SW480 (cell line): Measurements from ENCODE around the gene FADS2.

Source experiments
- DNase-seq: peaks from one replicate; pipeline ENCODE4 v3.0.0-alpha.2; 2016; ENCODE audit warnings: low spot score

FADS2 gene

DNA sequence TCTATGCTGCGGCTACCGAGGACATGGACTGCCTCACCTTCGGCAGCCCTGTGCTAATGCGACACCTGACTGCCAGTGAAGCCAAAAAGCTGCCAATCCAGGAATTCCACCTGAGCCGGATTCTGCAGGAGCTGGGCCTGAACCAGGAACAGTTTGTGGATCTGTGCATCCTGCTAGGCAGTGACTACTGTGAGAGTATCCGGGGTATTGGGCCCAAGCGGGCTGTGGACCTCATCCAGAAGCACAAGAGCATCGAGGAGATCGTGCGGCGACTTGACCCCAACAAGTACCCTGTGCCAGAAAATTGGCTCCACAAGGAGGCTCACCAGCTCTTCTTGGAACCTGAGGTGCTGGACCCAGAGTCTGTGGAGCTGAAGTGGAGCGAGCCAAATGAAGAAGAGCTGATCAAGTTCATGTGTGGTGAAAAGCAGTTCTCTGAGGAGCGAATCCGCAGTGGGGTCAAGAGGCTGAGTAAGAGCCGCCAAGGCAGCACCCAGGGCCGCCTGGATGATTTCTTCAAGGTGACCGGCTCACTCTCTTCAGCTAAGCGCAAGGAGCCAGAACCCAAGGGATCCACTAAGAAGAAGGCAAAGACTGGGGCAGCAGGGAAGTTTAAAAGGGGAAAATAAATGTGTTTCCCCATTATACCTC lies 32.1 kb upstream of the FADS2 start:
- DNase-seq, result no peak

DNA sequence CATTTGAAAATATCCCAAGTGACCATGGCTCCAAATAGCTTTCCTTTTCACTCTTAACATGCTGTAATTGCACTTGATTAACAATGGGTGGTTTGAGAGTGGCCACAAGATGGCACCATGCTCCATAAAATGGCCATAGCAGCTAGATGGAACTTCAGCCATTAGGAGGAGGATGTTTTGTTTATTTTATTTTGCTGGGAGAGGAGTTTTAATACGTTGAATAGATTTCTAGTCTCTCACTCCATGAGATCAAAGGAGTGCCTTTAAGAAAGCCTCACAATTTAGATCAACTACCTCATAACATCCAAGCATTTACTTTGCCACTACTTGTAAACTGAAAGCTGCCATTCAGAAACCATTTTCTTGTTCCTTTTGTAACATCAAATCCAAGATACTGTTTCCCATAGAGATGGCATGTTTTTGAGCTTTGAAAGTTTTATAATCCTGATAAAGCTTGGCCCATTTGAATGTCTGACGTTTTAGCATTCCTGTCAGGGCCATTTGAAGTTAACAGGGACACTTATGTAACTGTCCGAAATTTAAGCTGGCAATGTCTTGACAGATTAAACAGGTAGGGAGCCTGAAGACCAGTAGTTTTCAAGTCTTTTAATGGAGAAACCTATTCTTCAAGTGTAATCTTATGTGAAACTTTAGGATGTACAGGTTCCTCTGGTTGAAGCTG lies 30.7 kb upstream of the FADS2 start:
- DNase-seq, result peak; percentile 76

- no peak for DNase-seq
Observed at GRCh38 chr11:61799665-61800284, 28.3 kb upstream of the FADS2 start.

DNA sequence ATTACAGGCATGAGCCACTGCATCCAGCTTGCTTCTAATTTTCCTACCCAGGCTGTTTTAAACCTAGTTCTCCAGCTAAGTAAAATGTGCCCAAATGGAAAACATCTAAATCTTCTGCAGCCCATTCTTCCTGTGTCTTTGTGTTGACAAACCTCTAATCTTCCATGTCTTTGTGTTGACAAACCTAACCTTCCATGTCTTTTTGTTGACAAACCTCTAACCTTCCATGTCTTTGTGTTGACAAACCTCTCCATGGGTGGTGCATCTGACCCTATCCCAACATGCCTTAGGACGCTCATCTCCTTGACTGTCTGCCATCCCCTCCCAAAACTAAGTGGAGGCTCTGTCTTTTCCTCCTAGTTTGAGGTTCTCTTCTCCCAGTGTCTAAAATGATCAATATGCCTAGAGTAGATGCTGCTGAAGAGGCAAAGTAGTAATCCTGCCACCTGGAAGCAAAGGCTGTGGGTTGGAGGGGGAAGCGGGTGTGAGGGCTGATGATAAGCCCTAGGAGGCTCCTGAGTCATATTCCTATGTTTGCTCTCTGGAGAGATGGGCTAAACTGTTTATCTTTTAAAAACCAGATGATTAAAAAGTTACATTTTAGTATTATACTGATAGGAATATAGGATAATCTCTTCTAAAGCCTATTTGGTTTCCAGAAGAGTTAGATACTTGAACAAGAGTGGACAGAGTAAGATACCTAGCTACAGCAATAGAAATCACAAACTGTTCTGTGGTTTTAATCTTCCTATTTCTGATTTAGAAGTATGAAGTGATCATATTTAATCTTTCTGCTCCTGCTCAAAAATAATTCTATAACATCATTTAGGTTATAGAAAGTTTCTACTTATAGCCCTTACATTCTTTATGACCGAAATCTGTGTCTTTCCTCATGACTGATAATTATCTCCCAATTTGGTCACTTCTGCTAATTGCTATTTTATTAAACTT lies 27.5 kb upstream of the FADS2 start:
- no peak for DNase-seq

DNA sequence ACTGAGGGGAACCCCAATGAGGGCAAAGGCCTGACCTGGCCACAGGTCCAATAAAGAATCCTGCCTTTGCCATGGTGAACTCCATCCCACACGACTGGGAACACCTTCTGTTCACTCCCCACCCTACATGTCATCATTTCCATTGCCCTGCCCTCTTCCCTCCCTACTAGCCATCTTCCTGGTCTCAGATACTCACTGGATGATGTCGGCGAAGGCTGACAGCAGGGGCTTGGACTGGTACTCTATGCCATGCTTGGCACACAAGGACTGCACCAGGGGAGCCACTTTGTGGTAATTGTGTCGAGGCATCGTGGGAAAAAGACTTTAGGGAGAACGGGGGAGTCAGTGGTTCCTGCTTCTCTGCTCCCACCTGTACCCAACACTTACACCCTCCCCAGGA lies 25.5 kb upstream of the FADS2 start:
- DNase-seq, result no peak

- DNase-seq, result no peak
Observed at GRCh38 chr11:61803889-61804647, 24.0 kb upstream of the FADS2 start.

- no peak for DNase-seq
Observed at GRCh38 chr11:61805146-61805545, 23.0 kb upstream of the FADS2 start.

DNA sequence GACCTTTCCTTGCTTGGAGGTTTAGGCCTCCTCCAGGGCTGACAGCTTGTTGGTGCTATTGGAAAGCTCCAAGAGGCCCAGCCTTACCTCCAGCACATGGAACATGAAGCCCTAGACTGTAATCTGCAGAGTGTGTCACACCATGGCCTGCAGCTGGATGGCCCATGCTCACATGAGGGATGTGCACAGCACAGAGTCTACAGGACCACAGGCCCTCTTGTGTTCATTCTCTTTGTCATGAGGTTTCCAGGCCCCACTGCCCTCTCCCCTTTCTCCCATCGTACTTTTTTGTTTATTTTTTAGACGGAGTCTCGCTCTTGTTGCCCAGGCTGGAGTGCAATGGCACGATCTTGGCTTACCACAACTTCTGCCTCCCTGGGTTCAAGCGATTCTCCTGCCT lies 21.3 kb upstream of the FADS2 start:
- DNase-seq, result no peak

GRCh38 chr11:61810671-61811175 lies 17.4 kb upstream of the FADS2 start:
- no peak for DNase-seq

DNA sequence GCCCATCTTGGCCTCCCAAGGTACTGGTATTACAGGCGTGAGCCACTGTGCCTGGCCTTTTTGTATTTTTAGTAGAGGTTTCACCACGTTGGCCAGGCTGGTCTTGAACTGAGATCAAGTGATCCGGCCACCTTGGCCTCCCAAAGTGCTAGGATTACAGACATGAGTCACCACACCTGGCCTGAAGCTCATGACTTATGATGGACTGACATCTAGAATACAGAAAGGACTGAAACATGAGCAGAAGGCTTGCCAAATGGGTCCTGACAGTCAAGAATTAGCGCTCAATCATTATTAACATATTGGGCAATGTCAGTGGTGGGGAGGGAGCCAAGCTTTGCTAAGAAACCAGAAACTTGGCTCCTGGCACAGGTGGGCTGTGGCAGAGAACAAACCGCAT lies 16.3 kb upstream of the FADS2 start:
- DNase-seq, result no peak

DNA sequence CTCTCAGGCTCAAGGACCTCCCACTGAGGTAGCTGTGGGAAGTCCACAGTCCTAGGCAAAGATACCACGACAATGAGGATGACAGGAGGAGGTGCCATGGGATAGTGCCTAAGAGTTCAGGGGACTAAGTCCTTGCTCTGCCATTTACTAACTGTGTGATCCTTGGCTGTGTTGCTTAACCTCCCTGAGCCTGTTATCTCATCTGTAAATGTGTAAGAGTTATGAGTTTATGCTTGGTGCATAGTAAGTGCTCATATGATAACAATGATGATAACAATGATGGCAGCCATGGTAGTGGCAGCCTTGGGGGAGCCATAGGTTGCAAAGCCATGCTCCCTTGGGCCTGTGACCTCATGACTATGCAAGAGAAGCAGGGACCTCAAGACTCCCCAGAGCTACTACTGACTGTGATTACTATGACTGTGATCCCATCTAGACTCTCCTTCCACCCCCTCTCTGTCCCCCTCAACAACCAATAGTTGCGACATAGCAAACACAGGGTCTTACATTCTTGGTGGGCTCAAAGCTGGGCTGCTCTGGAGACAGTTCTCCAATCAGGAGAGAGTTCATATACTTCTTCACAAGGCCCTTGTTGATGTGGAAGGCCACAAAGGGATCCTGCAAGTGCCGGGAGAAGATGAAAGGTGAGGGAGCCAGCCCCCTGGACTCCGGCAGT lies 15.2 kb upstream of the FADS2 start:
- no peak for DNase-seq

GRCh38 chr11:61814247-61814957 lies 13.7 kb upstream of the FADS2 start:
- peak; percentile 84 for DNase-seq

GRCh38 chr11:61814958-61815789 lies 12.9 kb upstream of the FADS2 start:
- DNase-seq, result peak; percentile 93

DNA sequence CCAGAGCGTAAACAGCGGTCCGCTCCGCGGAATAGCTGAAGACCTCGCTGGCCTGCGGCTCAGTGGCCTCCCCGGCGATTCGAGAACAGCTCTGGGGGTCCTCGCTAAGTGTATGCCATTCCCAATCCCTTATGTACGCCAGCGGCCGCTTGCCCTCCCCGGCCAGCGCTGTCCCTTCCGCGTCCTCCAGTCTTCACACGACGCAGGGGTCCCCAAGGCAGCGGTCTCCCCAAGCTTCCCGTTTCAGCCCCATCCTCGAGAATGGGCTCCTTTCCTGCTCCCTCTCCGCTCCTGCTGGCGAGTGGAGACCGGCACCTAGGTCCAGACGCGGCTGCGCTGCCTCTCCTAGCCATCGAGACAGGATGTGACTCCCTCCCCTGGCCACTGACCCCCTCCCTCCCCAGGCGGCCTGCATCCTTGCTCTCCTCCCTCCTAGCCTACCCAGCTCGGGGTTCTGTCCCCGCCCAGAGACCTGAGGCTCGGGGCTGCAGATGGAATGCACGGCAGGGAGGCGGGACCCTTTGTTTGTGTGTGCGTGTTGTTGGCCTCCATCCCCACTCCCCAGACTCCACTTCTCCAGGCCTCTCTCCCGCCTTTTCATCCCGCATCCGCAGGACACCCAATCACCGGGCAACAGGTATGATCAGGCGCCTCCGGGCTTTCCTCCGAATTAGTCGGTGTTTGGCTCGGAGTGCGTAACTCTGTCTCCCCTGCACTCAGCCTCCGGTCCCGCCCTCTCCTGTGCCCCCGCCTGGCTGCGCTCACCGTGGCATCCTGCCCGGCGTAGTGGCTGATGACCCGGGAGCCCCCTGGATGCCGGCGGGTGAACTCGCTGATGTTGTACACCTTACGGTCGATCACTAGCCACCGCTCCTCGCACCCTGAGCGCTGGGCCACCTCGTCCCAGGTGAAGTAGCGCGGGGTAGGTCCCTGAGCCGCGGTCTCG lies 12.0 kb upstream of the FADS2 start:
- peak; percentile 79 for DNase-seq

DNA sequence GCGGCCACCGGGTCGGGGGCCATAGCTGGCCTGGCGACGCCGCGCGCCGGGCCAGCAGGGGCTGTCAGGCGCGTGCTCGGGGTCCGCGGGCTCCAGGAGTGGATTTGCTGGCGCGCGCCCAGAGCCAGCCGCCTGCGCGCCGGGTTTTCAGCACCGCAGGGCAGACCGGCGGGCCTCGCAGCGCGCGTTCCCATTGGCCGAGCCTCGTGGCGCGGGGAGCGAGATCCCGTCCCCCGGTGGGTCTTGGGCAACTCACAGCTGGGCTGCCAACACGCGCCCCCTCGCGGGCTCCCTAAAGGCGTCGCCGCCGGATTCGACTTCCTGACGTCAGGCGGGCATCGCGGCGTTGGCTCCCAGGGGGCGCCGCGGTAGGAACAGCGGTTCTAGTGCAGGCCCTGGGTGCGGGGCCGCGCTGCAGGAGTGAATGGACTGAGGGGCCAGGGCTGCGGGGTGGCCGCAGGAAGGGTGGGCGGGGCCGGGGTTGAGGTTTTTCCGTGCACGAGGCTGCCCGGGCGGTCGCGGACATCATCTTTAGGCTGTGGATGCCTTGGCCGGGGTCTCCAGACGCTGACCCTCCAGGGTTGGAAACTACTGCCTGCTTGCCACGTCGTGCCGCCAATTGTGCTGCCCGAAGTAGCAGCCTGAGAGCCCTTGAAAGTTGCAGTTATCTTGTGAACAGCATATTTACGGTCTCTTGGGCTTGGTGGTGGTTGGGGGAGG lies 11.2 kb upstream of the FADS2 start, which contains the start of gene FADS1:
Gene FADS1 (minus strand): TSS at position 268 of the 720 bp plus-strand sequence. CDS start 74 bp downstream, at position 194.
- DNase-seq, result peak; percentile 95

GRCh38 chr11:61817471-61818202 lies 10.5 kb upstream of the FADS2 start:
- no peak for DNase-seq

DNA sequence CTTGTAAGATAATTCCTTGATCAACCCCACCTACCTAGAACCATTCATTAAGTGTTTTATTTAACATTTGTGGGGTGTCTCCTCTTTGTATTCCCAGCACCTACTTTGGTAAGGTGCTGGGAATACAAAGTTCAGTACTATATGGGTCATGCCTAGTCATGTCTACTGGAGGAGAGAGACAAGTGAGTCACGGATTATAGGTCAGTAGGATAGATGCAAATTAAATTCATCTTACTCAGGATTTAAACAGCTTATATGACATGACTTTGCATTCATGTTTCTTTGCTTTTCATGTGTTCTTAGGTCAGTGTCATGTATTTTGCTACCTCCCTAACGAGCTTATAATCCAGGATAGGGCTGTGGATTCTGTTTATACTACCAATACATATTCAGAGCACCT lies 7.9 kb upstream of the FADS2 start:
- DNase-seq, result no peak
